Hematopoietic multipotent progenitor cell treated with erythropoietin and hydrocortisone succinate and interleukin-3 and kit ligand, for 4 days (in vitro differentiated cells): ENCODE measurements around the gene INAVA.
A peak's percentile ranks its signal among the peaks of the same experiment; 100 is the strongest.
"Not testable (repeated sequence)": the region's sequence is repeated elsewhere in the genome, so short reads cannot be mapped to it uniquely, and the experiment has no call there.

Experiments
- DNase-seq: peaks from one replicate; pipeline ENCODE4 v3.0.0-alpha.2; 2015

INAVA gene

DNA sequence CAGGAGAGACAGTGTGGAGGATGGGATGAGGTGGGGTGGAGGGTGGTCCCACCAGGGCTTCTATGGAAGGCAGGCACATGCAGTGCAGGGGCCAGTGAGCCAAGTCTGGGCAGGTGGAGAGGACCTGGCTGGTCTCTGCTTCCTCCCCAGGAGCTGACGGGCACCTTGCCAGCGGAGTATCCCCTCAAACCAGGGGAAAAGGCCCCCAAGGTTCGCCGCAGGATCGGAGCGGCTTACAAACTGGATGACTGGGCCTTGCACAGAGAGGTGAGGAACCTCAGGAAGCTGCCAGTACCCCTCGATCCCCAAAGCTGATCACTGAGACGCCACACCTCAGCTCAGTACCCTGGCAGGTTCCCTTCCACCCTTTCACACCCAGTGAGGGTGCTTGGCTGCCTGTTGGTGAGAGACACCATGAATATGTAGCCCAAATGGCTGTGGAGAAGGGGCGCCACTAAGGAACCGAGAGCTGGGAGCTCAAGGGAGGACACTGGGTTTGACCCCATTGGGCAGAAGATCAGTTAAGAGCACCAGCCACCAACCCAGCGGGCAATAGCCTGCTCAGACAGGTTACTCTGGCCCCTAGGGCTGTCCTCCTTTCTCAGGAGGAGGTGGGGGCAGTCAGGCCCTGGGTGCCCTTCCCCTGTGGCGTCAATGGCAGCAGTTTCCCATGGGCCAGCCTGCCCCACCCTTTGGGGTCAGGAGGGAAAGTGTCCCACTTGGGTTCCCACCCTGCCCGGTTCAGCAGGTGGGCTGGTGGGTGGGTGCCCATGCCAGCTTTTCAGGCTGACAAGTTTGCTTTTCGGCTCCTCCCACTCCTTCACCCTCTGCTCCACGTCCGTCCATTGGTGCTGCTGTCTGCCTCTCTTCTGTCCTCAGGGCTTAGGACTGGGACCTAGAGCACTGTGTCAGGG, 5.5 kb downstream of the INAVA start:
- no peak for DNase-seq

DNA sequence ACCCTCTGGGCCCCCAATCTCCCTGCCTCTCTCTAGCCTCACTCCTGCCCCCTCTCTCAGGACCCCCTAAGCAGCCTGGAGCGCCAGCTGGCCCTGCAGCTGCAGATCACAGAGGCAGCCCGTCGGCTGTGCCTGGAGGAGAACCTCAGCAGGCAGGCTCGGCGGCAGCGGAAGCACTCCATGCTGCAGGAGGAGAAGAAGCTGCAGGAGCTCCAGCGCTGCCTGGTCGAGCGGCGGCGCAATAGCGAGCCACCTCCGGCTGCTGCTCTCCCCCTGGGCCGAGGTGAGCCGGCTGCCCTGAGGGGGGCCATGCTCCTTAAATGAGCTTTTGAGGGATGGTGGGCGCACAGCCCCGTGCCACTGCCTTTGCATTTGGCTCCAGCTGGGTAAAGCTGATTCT, 6.2 kb downstream of the INAVA start:
- no peak for DNase-seq

DNA sequence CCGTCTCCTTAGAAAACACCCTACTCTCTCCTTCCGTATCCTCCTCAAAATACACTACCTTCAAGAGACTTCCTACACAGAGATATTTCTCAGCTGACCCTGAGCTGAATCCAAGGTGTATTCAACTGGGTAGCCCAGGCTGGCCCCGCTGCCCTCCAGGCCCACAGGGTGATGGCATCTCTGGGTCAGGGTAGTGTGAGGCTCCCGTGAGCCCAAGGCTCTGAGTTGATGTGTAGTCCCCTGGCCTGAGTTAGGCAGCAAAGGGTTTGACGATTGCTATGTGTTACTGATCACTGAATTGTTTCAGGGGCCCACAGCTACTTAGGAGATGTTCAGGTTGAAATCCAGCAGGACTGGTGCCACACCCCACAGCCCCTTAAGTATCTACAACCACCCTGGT, 6.7 kb downstream of the INAVA start:
- DNase-seq, result no peak

- no peak for DNase-seq
These were observed 7.2 kb downstream of the INAVA start for GRCh38 chr1:200901796-200902444.

- no peak for DNase-seq
These were observed 9.1 kb downstream of the INAVA start for GRCh38 chr1:200903793-200904192.

DNA sequence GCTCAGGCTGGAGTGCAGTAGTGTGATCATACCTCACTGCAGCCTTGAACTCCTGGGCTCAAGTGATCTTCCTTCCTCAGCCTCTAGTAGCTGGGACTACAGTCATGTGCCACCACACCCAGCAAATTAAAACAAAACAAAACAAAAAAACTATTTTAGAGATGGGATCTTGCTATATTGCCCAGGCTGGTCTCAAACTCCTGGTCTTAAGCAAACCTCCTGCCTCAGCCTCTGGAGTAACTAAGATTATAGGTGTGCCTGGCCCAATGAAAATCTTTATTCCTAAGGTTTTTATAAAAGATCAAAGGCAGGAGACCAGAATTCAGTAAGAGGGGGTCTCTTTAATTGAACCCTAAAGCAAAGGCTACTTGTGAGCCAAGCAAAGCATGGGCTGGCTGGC, 10.1 kb downstream of the INAVA start:
- no peak for DNase-seq

- peak; percentile 33 for DNase-seq
These were observed 10.8 kb downstream of the INAVA start for GRCh38 chr1:200905411-200906052.

DNA sequence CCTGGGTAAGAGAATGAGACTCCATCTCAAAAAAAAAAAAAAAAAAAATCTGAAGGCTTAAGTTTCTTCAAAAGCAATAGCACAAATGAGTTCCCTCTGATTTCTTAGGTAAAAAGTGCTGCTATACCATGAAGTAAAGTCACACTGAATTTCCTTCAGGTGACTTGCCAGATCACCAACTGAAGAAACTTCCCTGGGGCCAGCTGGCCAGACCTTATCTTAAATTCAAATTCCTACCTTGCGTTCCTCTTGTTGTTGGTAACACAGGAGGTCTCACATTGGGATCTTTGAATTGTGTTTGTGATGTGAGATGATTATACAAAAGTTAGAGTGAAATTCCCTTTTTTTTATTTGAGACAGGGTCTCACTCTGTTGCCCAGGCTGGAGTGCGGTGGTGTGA, 11.8 kb downstream of the INAVA start:
- no peak for DNase-seq

DNA sequence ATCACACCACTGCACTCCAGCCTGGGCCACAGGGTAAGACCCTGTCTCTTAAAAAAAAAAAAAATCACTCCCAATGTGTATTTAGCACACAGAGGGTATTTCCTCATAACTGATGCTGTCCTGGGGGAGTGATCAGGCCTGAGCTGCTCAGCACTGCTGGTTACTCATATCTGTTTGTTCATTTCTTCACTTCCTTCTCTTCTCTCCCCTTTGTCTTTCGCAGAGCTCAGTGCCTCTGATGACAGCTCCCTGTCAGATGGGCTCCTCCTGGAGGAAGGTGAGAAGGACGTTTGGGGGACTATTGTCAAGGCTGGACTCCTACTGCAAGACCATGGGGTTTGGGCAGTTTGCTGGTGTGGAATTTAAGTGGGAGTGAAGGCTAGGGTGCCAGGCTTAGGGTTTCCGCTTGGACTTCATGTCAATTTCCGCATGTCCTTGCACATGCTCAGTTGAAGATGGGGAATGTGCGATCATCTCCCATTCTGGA, 13.0 kb downstream of the INAVA start:
- peak; percentile 65 for DNase-seq

GRCh38 chr1:200908191-200908868, 13.6 kb downstream of the INAVA start:
- no peak for DNase-seq

DNA sequence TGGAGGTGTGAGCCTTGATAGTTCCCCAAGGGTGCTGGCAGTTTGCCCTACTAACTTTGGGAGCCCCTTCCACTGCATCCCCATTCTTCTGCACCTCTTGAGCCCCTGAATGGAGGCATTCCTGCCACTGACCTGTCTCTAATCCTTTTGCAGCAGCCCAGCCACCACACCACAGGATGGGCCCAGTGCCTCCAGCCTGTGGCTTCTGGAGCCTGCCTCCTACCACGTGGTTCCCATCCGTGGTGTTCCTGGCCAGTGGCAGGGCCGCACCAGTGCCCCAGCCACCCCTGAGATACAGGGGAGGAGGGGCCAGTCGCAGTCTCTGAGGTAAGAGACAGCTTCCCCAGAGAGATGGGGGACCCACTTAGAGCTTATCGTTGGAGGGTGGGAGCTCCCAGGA, 14.4 kb downstream of the INAVA start:
- DNase-seq, result no peak

GRCh38 chr1:200909757-200910239, 15.1 kb downstream of the INAVA start:
- DNase-seq, result no peak

DNA sequence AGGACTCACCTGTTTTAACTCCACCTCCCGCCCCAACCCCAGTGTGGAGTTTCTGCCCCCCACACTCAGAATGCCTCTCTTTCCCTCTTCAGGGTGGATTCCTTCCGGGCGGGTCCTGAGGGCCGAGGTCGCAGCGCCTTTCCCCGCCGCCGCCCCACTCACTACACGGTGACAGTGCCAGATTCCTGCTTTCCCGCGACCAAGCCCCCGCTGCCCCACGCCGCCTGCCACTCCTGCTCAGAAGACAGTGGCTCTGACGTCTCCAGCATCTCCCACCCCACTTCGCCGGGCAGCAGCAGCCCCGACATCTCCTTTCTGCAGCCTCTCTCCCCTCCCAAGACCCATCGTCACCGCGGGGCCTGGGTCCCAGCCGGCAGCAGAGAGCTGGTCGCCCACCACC, 16.7 kb downstream of the INAVA start:
- no peak for DNase-seq

- DNase-seq, result not testable (repeated sequence)
These were observed 17.2 kb downstream of the INAVA start for GRCh38 chr1:200911936-200912335.

- DNase-seq, result no peak
These were observed 18.2 kb downstream of the INAVA start for GRCh38 chr1:200912737-200913407.

- DNase-seq, result no peak
These were observed 21.5 kb downstream of the INAVA start for GRCh38 chr1:200916152-200916551.

DNA sequence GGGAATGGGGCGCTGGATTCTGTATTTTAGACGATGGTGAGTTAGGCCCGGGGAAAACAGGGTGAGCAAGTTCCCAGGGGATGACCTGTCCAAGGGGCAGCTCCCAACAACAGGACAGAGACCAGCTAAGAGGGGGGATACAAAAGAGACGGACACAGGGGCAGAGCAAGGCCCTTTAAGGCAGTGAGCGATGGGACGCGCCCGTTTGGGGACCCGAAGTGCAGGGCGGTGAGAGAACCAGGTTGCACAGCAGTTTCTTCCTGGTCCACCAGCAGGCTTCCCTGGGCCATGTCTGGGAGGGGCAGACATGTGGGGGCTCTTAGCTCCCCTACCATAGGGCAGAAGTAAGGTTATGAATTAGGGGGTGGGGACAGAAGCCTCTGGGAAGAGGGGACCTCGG, 22.0 kb downstream of the INAVA start:
- DNase-seq, result no peak

DNA sequence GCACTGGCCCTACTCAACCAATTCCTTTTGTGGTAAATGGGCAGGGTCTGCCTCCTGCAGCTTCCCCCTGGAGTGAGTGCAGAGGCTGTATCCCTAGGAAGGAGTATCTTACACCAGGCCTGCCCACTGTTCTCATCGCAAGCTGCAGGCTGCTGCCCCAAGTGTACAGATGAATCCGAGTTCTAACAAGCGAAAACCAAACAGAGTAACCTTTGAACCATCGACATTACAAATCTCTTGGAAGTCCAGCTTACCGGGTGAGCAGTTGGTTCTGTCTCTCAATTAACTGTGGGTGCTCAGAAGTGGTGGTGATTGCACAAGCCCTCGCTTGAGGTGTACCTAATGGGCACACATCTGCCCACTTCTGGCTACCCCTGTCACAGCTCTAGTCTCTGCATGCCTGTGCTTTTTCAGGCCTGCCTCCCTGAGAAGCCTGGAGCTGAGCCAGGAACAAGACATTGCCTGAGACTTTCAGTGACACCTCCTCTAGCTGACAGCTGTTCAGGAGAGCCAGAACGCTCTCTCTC, 22.7 kb downstream of the INAVA start:
- no peak for DNase-seq

- DNase-seq, result no peak
These were observed 23.3 kb downstream of the INAVA start for GRCh38 chr1:200918006-200918405.

GRCh38 chr1:200919386-200919785, 24.7 kb downstream of the INAVA start:
- DNase-seq, result no peak

GRCh38 chr1:200921571-200922110, 26.9 kb downstream of the INAVA start:
- no peak for DNase-seq

DNA sequence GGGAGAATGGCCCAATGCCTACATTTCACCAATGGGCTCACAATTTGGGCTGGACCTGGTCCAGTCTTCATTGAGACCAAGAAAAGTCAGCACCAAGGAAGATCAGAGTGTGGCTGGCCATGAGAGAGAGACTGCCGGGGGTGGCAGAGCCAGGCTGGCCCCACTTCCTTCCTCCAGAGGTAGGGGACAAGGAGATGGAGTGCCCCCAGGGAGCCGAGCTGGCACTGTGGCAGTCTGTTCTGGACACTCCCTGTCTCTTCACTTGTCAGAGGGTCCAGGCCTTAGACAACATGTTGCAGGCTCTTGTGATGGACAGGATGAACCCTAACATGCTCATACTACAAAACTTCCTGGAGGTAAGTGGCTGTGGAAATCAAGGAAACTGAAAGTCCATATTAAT, 27.7 kb downstream of the INAVA start:
- DNase-seq, result no peak
